ENCODE data around the gene SLC22A1. TPM values are rescaled to one million over a fixed set of nuclear protein-coding genes. Genes with fewer than 3 reads are reported as not detected.
"Not testable (repeated sequence)": the region's sequence is repeated elsewhere in the genome, so short reads cannot be mapped to it uniquely, and the experiment has no call there.

SLC22A1 gene
- 0.08 TPM for polyA plus RNA-seq (2013, experiment 1 of 2; ENCODE audit: insufficient read length)
- polyA plus RNA-seq (2013, experiment 2 of 2; ENCODE audit: insufficient read length) = not detected

- DNase-seq = no peak
Measured at GRCh38 chr6:160121558-160121957, at the start of gene SLC22A1. SLC22A1 (plus strand) TSS chr6:160121815; CDS start chr6:160121936, 121 bp downstream.

- DNase-seq = no peak
Measured at GRCh38 chr6:160073272-160073671, 48.3 kb upstream of the SLC22A1 start.

GRCh38 chr6:160076009-160076408 lies 45.6 kb upstream of the SLC22A1 start:
- no peak for DNase-seq

GRCh38 chr6:160077024-160077423 lies 44.6 kb upstream of the SLC22A1 start:
- DNase-seq = no peak

- DNase-seq = peak; percentile 33
Measured at GRCh38 chr6:160077526-160077925, 44.1 kb upstream of the SLC22A1 start.

GRCh38 chr6:160078883-160079685 lies 42.5 kb upstream of the SLC22A1 start:
- DNase-seq = no peak

GRCh38 chr6:160079686-160080043 lies 42.0 kb upstream of the SLC22A1 start:
- DNase-seq = no peak

GRCh38 chr6:160080097-160080496 lies 41.5 kb upstream of the SLC22A1 start:
- DNase-seq = no peak

- no peak for DNase-seq
Measured at GRCh38 chr6:160081398-160081797, 40.2 kb upstream of the SLC22A1 start.

- DNase-seq = no peak
Measured at GRCh38 chr6:160082627-160083026, 39.0 kb upstream of the SLC22A1 start.

GRCh38 chr6:160084198-160084776 lies 37.3 kb upstream of the SLC22A1 start:
- DNase-seq = no peak

GRCh38 chr6:160085226-160085625 lies 36.4 kb upstream of the SLC22A1 start:
- no peak for DNase-seq

GRCh38 chr6:160085713-160086505 lies 35.7 kb upstream of the SLC22A1 start:
- DNase-seq = no peak

- no peak for DNase-seq
Measured at GRCh38 chr6:160086754-160087153, 34.9 kb upstream of the SLC22A1 start.

GRCh38 chr6:160088069-160088783 lies 33.4 kb upstream of the SLC22A1 start:
- peak; percentile 86 for DNase-seq

GRCh38 chr6:160088784-160089533 lies 32.7 kb upstream of the SLC22A1 start:
- DNase-seq = no peak

- no peak for DNase-seq
Measured at GRCh38 chr6:160089534-160089897, 32.1 kb upstream of the SLC22A1 start.

GRCh38 chr6:160090442-160091239 lies 31.0 kb upstream of the SLC22A1 start:
- DNase-seq = not testable (repeated sequence)

- not testable (repeated sequence) for DNase-seq
Measured at GRCh38 chr6:160092176-160092575, 29.4 kb upstream of the SLC22A1 start.

- no peak for DNase-seq
Measured at GRCh38 chr6:160092602-160093001, 29.0 kb upstream of the SLC22A1 start.

GRCh38 chr6:160093061-160093460 lies 28.6 kb upstream of the SLC22A1 start:
- DNase-seq = no peak

All from fibroblast of skin of back (primary cell).